NCI-H2081 (cell line): ENCODE results near the gene STC2.
A peak's percentile ranks its signal among the peaks of the same experiment; 100 is the strongest.
"Not testable (repeated sequence)": the region's sequence is repeated elsewhere in the genome, so short reads cannot be mapped to it uniquely, and the experiment has no call there.

Experiments
- DNase-seq, 2 experiments: peaks; one replicate each; lab custom pipeline; 2025; lab: John Stamatoyannopoulos, UW

STC2 gene

GRCh38 chr5:173294673-173295320, 33.4 kb downstream of the STC2 start:
- DNase-seq, result no peak

- peak; percentile 58 to 62 for DNase-seq
These were observed 34.2 kb downstream of the STC2 start for GRCh38 chr5:173293817-173294672.

- no peak for DNase-seq
These were observed 36.2 kb downstream of the STC2 start for GRCh38 chr5:173291722-173292658.

- DNase-seq, result peak in 1 of 2 experiments; percentile 56
These were observed 37.6 kb downstream of the STC2 start for GRCh38 chr5:173290477-173291131.

- DNase-seq, result no peak
These were observed 38.8 kb downstream of the STC2 start for GRCh38 chr5:173289372-173289771.

GRCh38 chr5:173288632-173289031, 39.6 kb downstream of the STC2 start:
- DNase-seq, result no peak

- DNase-seq, result no peak
These were observed 41.1 kb downstream of the STC2 start for GRCh38 chr5:173287086-173287485.

GRCh38 chr5:173284343-173284958, 43.8 kb downstream of the STC2 start:
- DNase-seq, result not testable (repeated sequence)

- peak; percentile 23 to 60 for DNase-seq
These were observed 44.6 kb downstream of the STC2 start for GRCh38 chr5:173283318-173284288.

- no peak for DNase-seq
These were observed 45.3 kb downstream of the STC2 start for GRCh38 chr5:173282916-173283315.

GRCh38 chr5:173281910-173282309, 46.3 kb downstream of the STC2 start:
- DNase-seq, result no peak

GRCh38 chr5:173279166-173279565, 49.0 kb downstream of the STC2 start:
- no peak for DNase-seq

- no peak for DNase-seq
These were observed 49.6 kb downstream of the STC2 start for GRCh38 chr5:173278641-173279040.

GRCh38 chr5:173278172-173278571, 50.0 kb downstream of the STC2 start:
- no peak for DNase-seq

GRCh38 chr5:173274771-173275170, 53.4 kb downstream of the STC2 start:
- DNase-seq, result no peak

GRCh38 chr5:173271419-173271818, 56.8 kb downstream of the STC2 start:
- DNase-seq, result no peak

GRCh38 chr5:173268750-173269432, 59.3 kb downstream of the STC2 start:
- no peak for DNase-seq

GRCh38 chr5:173265433-173265832, 62.8 kb downstream of the STC2 start:
- no peak for DNase-seq
